Lung (tissue), 12 donors: ENCODE results near the gene TMEM238L. TPM values are rescaled to one million over a fixed set of nuclear protein-coding genes. Genes with fewer than 3 reads are reported as not detected.

ENCODE experiments used
- ATAC-seq: fragments of 200-7000 bp; cut with Tn5 transposase; one replicate; pipeline ENCODE4 v1.9.1; 2020; ENCODE audit warnings: moderate number of reproducible peaks; ENCODE audit not compliant: insufficient read depth, low FRiP score
- DNase-seq, 3 donors: peaks; one replicate each; pipeline ENCODE4 v3.0.0-alpha.2; 2013 to 2017
- H3K27ac ChIP-seq, 2 donors: one replicate each; pipeline ENCODE4 v1.5.1; 2013; ENCODE audit warnings: mild to moderate bottlenecking in 2 of 2, moderate library complexity in 2 of 2, control low read depth in 1 of 2, inconsistent platforms in 1 of 2, low read depth in 1 of 2, low read length in 1 of 2
- H3K27me3 ChIP-seq, 3 donors: one replicate each; pipeline ENCODE4 v1.5.1; 2013; ENCODE audit warnings: low read length in 2 of 3; ENCODE audit not compliant: control insufficient read depth in 3 of 3, insufficient read depth in 3 of 3
- H3K36me3 ChIP-seq, 4 donors: one replicate each; pipeline ENCODE4 v1.5.1; 2013; ENCODE audit warnings: low read length in 4 of 4, mild to moderate bottlenecking in 1 of 4, moderate library complexity in 1 of 4; ENCODE audit not compliant: control insufficient read depth in 4 of 4, insufficient read depth in 4 of 4
- H3K4me1 ChIP-seq, 5 donors: one replicate each; pipeline ENCODE4 v1.5.1; 2013; ENCODE audit warnings: low read length in 5 of 5, mild to moderate bottlenecking in 2 of 5, moderate library complexity in 1 of 5; ENCODE audit not compliant: control insufficient read depth in 5 of 5, insufficient read depth in 5 of 5
- H3K4me3 ChIP-seq: one replicate; pipeline ENCODE4 v1.5.1; 2013; ENCODE audit warnings: mild to moderate bottlenecking, control low read depth, moderate library complexity
- H3K9ac ChIP-seq, 2 donors: one replicate each; pipeline ENCODE4 v1.5.1; 2013; ENCODE audit warnings: low read length in 2 of 2, control low read depth in 1 of 2; ENCODE audit not compliant: insufficient read depth in 1 of 2
- H3K9me3 ChIP-seq, 4 donors: one replicate each; pipeline ENCODE4 v1.5.1; 2013; ENCODE audit warnings: low read length in 3 of 4, mild to moderate bottlenecking in 1 of 4, moderate library complexity in 1 of 4; ENCODE audit not compliant: control insufficient read depth in 4 of 4, insufficient read depth in 3 of 4
- CTCF ChIP-seq: IDR thresholded peaks from 2 replicates; pipeline ENCODE4 v1.5.1; 2012; ENCODE audit warnings: mild to moderate bottlenecking; ENCODE audit errors: control extremely low read depth, extremely low read depth
- WGBS, 2 donors: extraction: QIAGEN DNeasy Blood & Tissue Kit; methylation state at CpG; one replicate each; pipeline ENCODE4 v1.1.7; 2013; 5-methylcytosine and 5-hydroxymethylcytosine counted together
- polyA plus RNA-seq, 2 donors: library from polyadenylated mRNA; stranded (reverse); fragments of 200-250 nt; gene quantifications; one replicate each; pipeline ENCODE4 v1.2.1, GENCODE V29; 2013
- total RNA-seq, 2 donors: library from RNA; depleted of rRNA in 1 of 2; stranded (reverse); fragments of >200 nt in 1 of 2; gene quantifications; one replicate each; pipeline ENCODE4 v1.2.1, GENCODE V29; 2014 to 2021
- donor health status: control.
- donor health status: control.
- donor health status: Bipolar disorder and iron deficiency.
- donor health status: healthy.
- donor health status: DM: yes; HTN: yes; CAD: no.

Gene TMEM238L
- total and polyA plus RNA-seq, 4 donors: 0.05 TPM; not detected in 3

GRCh38 chr17:10785295-10785694, 18.6 kb downstream of the TMEM238L start:
- WGBS, 2 donors: 95 to 96% methylated on average over 2 of the region's 2 CpGs
- Histone ChIP-seq H3K27ac (no peak overlapping the region), H3K9me3 (no peaks in the 10 kb centered on the region), H3K27me3 (no peaks in the 10 kb centered on the region), H3K4me1 (peaks cover 0 to 3% (median 0%) of the 10 kb centered on the region in 5 donors), H3K36me3 (no peaks in the 10 kb centered on the region), H3K4me3 (no peak overlapping the region), H3K9ac (no peak overlapping the region)
- TF ChIP-seq CTCF: no peak
- DNase-seq (no peak), ATAC-seq (no peak)

- Histone ChIP-seq H3K27me3 (no peaks in the 10 kb centered on the region), H3K36me3 (no peaks in the 10 kb centered on the region), H3K4me1 (peaks cover 0 to 2% (median 0%) of the 10 kb centered on the region in 5 donors), H3K27ac (no peak overlapping the region), H3K9me3 (peaks cover 0 to 3% (median 0%) of the 10 kb centered on the region in 4 donors), H3K4me3 (no peak overlapping the region), H3K9ac (no peak overlapping the region)
- WGBS, 2 donors: 62 to 81% methylated on average over 2 of the region's 2 CpGs
- DNase-seq (no peak), ATAC-seq (no peak)
- no peak for TF ChIP-seq CTCF
These were observed 24.3 kb downstream of the TMEM238L start for GRCh38 chr17:10779609-10780008.

GRCh38 chr17:10777890-10778289, 26.0 kb downstream of the TMEM238L start:
- Histone ChIP-seq H3K9me3 (peaks cover 0 to 5% (median 0%) of the 10 kb centered on the region in 4 donors), H3K27ac (no peak overlapping the region), H3K9ac (no peak overlapping the region), H3K36me3 (no peaks in the 10 kb centered on the region), H3K4me3 (no peak overlapping the region), H3K4me1 (peaks cover 0 to 5% (median 0%) of the 10 kb centered on the region in 5 donors), H3K27me3 (no peaks in the 10 kb centered on the region)
- whole genome bisulfite sequencing, 2 donors: 61 to 79% methylated on average over 6 of the region's 6 CpGs
- ATAC-seq (no peak), DNase-seq (no peak)
- no peak for TF ChIP-seq CTCF
